ENCODE data around the gene KLK2. TPM values are rescaled to one million over a fixed set of nuclear protein-coding genes. Genes with fewer than 3 reads are reported as not detected.
A peak's percentile ranks its signal among the peaks of the same experiment; 100 is the strongest.

KLK2 gene
- polyA plus RNA-seq, 1 donor (not counting 4 experiments of a cell fraction or from before 2014, with no cell fraction given), result 0.07 TPM

- no peaks in the 10 kb centered on the region for H3K79me2 ChIP-seq (ENCODE audit: control insufficient read depth, insufficient read depth, low read length)
- H2AFZ ChIP-seq (ENCODE audit: control insufficient read depth, low read length), result no peak overlapping the region
- no peaks in the 10 kb centered on the region for H3K9me1 ChIP-seq (ENCODE audit: control insufficient read depth, extremely low read depth, insufficient read depth, low read length)
- no peak overlapping the region for H3K4me3 ChIP-seq (ENCODE audit: control insufficient read depth in 2 of 3, extremely low read depth in 1 of 3, insufficient read depth in 2 of 3, low read depth in 1 of 3, low read length in 3 of 3)
- no peak for FAIRE-seq
- no peaks in the 10 kb centered on the region for H3K9me3 ChIP-seq (ENCODE audit: control insufficient read depth, low read depth, low read length)
- H4K20me1 ChIP-seq (ENCODE audit: control insufficient read depth, extremely low read depth, insufficient read depth, low read length), result no peaks in the 10 kb centered on the region
- H3K4me1 ChIP-seq (ENCODE audit: control insufficient read depth, extremely low read depth, insufficient read depth, low read length), result peaks cover 20% of the 10 kb centered on the region
- no peak for DNase-seq (ENCODE audit: low read depth, low spot score)
- no peak for TF ChIP-seq EZH2 (IDR thresholded peaks at IDR 0.05; ENCODE audit: low read length)
- no peak for TF ChIP-seq CTCF (optimal IDR thresholded peaks at IDR 0.05 in 1 of 3, IDR thresholded peaks at IDR 0.05 in 1 of 3, conservative IDR thresholded peaks at IDR 0.05 in 1 of 3; ENCODE audit: extremely low read depth in 1 of 3, insufficient read depth in 2 of 3, low read length in 3 of 3)
- H3K27me3 ChIP-seq (ENCODE audit: control insufficient read depth, extremely low read depth, insufficient read depth, low read length), result peaks cover 8% of the 10 kb centered on the region
- no peaks in the 10 kb centered on the region for H3K36me3 ChIP-seq (ENCODE audit: control insufficient read depth in 2 of 2, extremely low read depth in 1 of 2, insufficient read depth in 2 of 2, low read length in 2 of 2)
- no peak overlapping the region for H3K27ac ChIP-seq (ENCODE audit: control insufficient read depth, insufficient read depth, low read length)
- no peak overlapping the region for H3K4me2 ChIP-seq (ENCODE audit: control insufficient read depth, extremely low read depth, insufficient read depth, low read depth, low read length)
- dilution Hi-C loops (cut with MboI; ENCODE audit: extremely low pct_ligation_motif_present, low sequenced_read_pairs), result no loop called here
- H3K9ac ChIP-seq (ENCODE audit: control insufficient read depth, extremely low read depth, insufficient read depth, low read length), result no peak overlapping the region
Measured at GRCh38 chr19:50833802-50834167, 39.5 kb upstream of the KLK2 start.

GRCh38 chr19:50835103-50835784, 38.0 kb upstream of the KLK2 start:
- DNase-seq (ENCODE audit: low read depth, low spot score) (no peak), FAIRE-seq (peak; percentile 20)
- Histone ChIP-seq H3K9me1 (ENCODE audit: control insufficient read depth, extremely low read depth, insufficient read depth, low read length) (no peaks in the 10 kb centered on the region), H3K36me3 (ENCODE audit: control insufficient read depth in 2 of 2, extremely low read depth in 1 of 2, insufficient read depth in 2 of 2, low read length in 2 of 2) (no peaks in the 10 kb centered on the region), H3K4me2 (ENCODE audit: control insufficient read depth, extremely low read depth, insufficient read depth, low read depth, low read length) (peak overlapping the region; percentile 97), H2AFZ (ENCODE audit: control insufficient read depth, low read length) (peak overlapping the region; percentile 96), H3K27ac (ENCODE audit: control insufficient read depth, insufficient read depth, low read length) (no peak overlapping the region), H3K79me2 (ENCODE audit: control insufficient read depth, insufficient read depth, low read length) (no peaks in the 10 kb centered on the region), H3K9ac (ENCODE audit: control insufficient read depth, extremely low read depth, insufficient read depth, low read length) (peak overlapping the region; percentile 67), H3K4me1 (ENCODE audit: control insufficient read depth, extremely low read depth, insufficient read depth, low read length) (peaks cover 20% of the 10 kb centered on the region), H3K9me3 (ENCODE audit: control insufficient read depth, low read depth, low read length) (no peaks in the 10 kb centered on the region), H3K4me3 (ENCODE audit: control insufficient read depth in 2 of 3, extremely low read depth in 1 of 3, insufficient read depth in 2 of 3, low read depth in 1 of 3, low read length in 3 of 3) (peak overlapping the region; percentile 52 to 80 (median 68)), H4K20me1 (ENCODE audit: control insufficient read depth, extremely low read depth, insufficient read depth, low read length) (no peaks in the 10 kb centered on the region), H3K27me3 (ENCODE audit: control insufficient read depth, extremely low read depth, insufficient read depth, low read length) (peaks cover 8% of the 10 kb centered on the region)
- dilution Hi-C loops (cut with MboI; ENCODE audit: extremely low pct_ligation_motif_present, low sequenced_read_pairs), result no loop called here
- no peak for TF ChIP-seq EZH2 (IDR thresholded peaks at IDR 0.05; ENCODE audit: low read length)
- TF ChIP-seq CTCF (optimal IDR thresholded peaks at IDR 0.05 in 1 of 3, IDR thresholded peaks at IDR 0.05 in 1 of 3, conservative IDR thresholded peaks at IDR 0.05 in 1 of 3; ENCODE audit: extremely low read depth in 1 of 3, insufficient read depth in 2 of 3, low read length in 3 of 3), result no peak

Data from keratinocyte (primary cell).